Testis (tissue), 2 donors: Measurements from ENCODE around the gene IRF5.

Experiments used
- POLR2A ChIP-seq: fragments of 450-650 bp; IDR thresholded peaks from one replicate; pipeline ENCODE4 v1.6.1; 2017; ENCODE audit warnings: antibody characterized with exemption, mild to moderate bottlenecking, moderate library complexity
- TF ChIP-seq, protein P1 (sequence below), 3 experiments: fragments of 450-650 bp in 2 of 3; fragments of 200-600 bp in 1 of 3; sonication (generic) in 1 of 3; IDR thresholded peaks; one replicate each; pipeline ENCODE4 v1.5.1; 2016 to 2019; ENCODE audit warnings: antibody characterized with exemption in 3 of 3, mild to moderate bottlenecking in 2 of 3, moderate library complexity in 1 of 3

- TF ChIP-seq, protein P1, sequence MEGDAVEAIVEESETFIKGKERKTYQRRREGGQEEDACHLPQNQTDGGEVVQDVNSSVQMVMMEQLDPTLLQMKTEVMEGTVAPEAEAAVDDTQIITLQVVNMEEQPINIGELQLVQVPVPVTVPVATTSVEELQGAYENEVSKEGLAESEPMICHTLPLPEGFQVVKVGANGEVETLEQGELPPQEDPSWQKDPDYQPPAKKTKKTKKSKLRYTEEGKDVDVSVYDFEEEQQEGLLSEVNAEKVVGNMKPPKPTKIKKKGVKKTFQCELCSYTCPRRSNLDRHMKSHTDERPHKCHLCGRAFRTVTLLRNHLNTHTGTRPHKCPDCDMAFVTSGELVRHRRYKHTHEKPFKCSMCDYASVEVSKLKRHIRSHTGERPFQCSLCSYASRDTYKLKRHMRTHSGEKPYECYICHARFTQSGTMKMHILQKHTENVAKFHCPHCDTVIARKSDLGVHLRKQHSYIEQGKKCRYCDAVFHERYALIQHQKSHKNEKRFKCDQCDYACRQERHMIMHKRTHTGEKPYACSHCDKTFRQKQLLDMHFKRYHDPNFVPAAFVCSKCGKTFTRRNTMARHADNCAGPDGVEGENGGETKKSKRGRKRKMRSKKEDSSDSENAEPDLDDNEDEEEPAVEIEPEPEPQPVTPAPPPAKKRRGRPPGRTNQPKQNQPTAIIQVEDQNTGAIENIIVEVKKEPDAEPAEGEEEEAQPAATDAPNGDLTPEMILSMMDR (IDR thresholded peaks at IDR 0.05), result no peak
- no peak for TF ChIP-seq POLR2A
Observed at GRCh38 chr7:128915271-128915819, 22.4 kb upstream of the IRF5 start.
